Astrocyte (in vitro differentiated cells and primary cell): ENCODE data around the gene EOLA1.
"Not testable (repeated sequence)": the region's sequence is repeated elsewhere in the genome, so short reads cannot be mapped to it uniquely, and the experiment has no call there.

Source experiments
- EZH2 ChIP-seq: IDR thresholded peaks from 2 replicates; pipeline ENCODE4 v1.6.1; 2012; ENCODE audit warnings: mild to moderate bottlenecking, low read length, inconsistent platforms; ENCODE audit not compliant: insufficient read depth
- TF ChIP-seq, protein P1 (sequence below): IDR thresholded peaks from 2 replicates; pipeline ENCODE4 v1.5.1; 2011; ENCODE audit warnings: low read depth, mild to moderate bottlenecking, inconsistent platforms, low read length, moderate library complexity; ENCODE audit not compliant: insufficient read depth

DNA sequence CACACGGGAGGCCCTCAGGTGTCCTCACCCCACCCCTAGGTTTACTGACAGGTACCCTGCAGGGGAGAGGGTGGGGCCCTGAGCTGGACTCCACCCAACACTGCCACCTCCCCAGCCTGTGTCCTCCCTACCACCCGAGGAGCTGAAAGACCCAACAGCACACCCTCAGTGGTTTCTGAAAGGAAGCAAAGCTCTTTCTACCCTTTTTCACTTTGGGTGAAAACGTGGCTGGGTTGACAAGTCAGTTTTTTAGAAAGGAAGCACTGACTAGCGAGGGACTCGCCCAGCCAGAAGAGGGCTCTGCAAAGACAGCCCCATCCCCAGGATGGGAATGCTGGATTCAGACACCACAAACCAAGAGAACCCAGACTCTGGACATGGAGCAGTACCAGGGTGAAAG, 37.9 kb upstream of the EOLA1 start:
- TF ChIP-seq, protein P1, sequence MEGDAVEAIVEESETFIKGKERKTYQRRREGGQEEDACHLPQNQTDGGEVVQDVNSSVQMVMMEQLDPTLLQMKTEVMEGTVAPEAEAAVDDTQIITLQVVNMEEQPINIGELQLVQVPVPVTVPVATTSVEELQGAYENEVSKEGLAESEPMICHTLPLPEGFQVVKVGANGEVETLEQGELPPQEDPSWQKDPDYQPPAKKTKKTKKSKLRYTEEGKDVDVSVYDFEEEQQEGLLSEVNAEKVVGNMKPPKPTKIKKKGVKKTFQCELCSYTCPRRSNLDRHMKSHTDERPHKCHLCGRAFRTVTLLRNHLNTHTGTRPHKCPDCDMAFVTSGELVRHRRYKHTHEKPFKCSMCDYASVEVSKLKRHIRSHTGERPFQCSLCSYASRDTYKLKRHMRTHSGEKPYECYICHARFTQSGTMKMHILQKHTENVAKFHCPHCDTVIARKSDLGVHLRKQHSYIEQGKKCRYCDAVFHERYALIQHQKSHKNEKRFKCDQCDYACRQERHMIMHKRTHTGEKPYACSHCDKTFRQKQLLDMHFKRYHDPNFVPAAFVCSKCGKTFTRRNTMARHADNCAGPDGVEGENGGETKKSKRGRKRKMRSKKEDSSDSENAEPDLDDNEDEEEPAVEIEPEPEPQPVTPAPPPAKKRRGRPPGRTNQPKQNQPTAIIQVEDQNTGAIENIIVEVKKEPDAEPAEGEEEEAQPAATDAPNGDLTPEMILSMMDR = not testable (repeated sequence)
- not testable (repeated sequence) for TF ChIP-seq EZH2
